ENCODE results near the gene XPNPEP1.
A peak's percentile ranks its signal among the peaks of the same experiment; 100 is the strongest.
"Not testable (repeated sequence)": the region's sequence is repeated elsewhere in the genome, so short reads cannot be mapped to it uniquely, and the experiment has no call there.

Gene XPNPEP1

DNA sequence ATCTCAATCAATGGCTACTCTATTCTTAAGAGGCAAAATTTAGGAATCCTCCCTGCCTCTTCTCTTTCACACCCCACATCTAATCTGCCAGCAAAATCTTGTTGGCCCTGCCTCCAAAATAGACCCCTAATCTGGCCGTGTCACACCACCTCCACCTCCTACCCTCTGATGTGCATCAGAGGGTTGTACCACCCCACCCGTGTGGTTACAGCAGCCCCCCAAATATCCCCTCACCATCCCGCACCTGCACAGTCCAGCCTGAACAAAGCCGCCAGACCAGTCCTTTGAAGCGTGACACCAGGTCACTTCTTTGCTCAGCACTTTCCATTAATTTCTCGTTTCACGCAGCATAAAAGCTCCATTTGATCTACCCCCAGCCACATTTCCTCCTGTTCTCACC lies 776 bp upstream of the XPNPEP1 start:
- DNase-seq (ENCODE audit: low read depth) = no peak

DNA sequence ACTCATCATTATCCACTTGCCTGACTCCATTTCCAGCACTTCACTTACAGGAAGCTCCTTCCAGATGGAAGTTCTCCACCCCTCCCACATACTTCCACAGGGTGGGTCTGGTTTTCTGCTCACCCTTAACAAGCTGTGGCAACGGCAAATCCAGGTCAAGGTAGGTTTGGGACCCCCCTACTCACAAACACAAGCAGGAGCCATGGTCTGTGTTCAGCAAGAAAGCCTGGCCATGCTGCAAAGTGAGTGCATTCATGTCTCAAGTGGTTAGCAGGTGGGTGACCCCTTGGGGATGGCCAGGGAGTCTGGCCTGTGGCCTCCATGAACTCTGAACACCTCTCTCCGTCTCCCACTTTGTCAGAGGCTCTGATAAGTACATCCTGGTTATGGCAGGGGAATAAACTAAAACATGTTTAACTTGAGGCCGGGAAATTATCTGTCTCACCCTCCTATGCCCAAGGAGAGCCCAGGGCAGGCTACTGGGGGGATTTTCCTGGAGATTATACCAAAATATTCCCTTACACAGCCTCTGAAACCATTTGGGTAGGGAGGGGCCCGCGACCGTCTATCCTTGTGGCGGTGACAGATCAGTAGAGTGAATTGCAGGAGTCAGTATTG lies 844 bp downstream of the XPNPEP1 start:
- DNase-seq (ENCODE audit: low read depth) = no peak

DNA sequence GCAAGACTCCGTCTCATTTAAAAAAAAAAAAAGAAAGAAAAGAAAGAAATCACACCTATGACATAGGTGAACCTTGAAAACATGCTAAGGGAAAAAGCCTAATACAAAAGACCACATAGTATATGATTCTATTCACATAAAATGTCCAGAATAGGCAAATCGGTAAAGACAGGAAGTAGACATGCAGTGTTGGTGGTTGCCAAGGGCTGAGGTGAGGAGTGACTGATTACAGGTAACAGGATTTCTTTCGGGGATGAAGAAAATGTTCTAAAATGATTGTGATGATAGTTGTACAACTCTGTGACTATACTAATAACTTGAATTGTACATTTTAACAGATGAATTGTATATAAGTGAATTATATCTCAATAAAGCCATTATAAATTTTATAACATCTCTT lies 3.3 kb downstream of the XPNPEP1 start:
- DNase-seq (ENCODE audit: low read depth) = no peak

- DNase-seq (ENCODE audit: low read depth) = no peak
Measured at GRCh38 chr10:109919220-109919619, 4.1 kb downstream of the XPNPEP1 start.

DNA sequence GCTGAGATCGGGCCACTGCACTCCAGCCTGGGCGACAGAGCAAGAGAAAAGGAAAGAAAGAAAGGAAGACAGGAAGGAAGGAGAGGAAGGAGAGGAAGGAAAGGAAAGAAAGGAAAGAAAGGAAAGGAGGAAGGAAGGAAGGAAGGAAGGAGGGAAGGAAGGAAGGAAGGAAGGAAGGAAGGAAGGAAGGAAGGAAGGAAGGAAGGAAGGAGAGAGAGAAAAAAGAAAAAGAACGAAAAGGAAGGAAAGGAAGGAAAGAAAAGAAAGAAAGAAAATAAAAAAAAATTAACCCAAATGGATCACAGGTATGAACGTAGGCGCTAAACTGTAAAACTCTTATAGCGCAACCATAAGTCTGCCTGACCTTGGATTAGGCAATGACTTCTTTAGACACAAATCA lies 4.6 kb downstream of the XPNPEP1 start:
- not testable (repeated sequence) for DNase-seq (ENCODE audit: low read depth)

DNA sequence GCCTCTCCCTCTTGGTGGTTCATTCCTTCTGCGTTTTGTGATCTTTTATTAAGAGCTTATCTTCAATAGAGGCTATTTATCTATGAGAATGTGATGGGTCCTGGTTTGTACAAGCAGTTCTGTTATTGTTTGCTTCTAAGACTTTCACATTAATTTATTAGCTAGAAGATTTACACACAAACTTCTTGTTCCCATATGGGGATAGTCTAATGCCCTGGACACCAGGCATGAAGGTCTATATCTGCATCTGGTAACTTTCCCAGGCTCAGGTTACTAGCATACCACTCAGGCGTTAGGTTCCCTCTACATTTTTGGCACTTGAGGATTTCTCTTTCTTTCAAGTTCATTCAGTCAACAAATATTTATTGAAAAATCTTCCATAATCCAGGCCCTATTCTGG lies 7.7 kb downstream of the XPNPEP1 start:
- no peak for DNase-seq (ENCODE audit: low read depth)

- DNase-seq (ENCODE audit: low read depth) = peak; percentile 67
Measured at GRCh38 chr10:109914966-109915365, 8.3 kb downstream of the XPNPEP1 start.

- no peak for DNase-seq (ENCODE audit: low read depth)
Measured at GRCh38 chr10:109913306-109913892, 9.9 kb downstream of the XPNPEP1 start.

GRCh38 chr10:109912335-109913281 lies 10.7 kb downstream of the XPNPEP1 start:
- DNase-seq (ENCODE audit: low read depth) = peak; percentile 57

DNA sequence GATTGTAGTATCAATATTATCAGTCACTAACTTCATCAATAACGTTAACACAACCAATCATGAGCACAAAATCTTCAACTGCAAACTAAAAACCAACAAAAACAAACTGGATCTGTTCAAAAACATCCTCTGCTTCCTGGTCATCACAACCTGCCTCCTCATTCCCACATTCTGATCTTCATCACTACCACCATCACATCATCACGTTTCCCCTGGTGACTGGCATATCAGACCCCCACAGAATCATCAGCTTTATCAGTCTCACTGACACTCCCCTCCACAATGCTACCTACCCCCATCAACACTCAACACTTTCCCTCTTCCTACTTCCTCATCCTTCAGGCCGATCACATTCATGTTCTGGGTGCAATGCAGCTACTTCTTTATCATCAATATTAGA lies 11.4 kb downstream of the XPNPEP1 start:
- no peak for DNase-seq (ENCODE audit: low read depth)

- DNase-seq (ENCODE audit: low read depth) = no peak
Measured at GRCh38 chr10:109906316-109906715, 17.0 kb downstream of the XPNPEP1 start.

DNA sequence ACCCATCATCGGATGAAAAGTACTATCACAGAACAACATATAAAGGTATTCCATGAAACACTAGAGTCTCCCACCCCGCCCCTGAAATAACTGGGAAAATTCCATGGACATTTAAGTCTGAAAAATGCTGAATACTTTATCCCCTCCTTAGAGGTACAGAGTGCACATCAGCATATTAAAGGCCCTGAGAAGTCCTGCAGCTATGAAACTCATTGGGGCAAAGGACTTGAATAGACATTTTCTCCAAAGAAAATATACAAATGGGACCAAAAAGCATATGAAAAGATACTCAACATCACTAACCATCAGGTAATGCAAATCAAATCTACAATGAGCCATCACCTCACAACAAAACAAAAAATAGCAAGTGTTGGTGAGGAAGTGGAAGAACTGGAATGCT lies 18.9 kb downstream of the XPNPEP1 start:
- DNase-seq (ENCODE audit: low read depth) = no peak

- peak; percentile 65 for DNase-seq (ENCODE audit: low read depth)
Measured at GRCh38 chr10:109902992-109903947, 20.0 kb downstream of the XPNPEP1 start.

DNA sequence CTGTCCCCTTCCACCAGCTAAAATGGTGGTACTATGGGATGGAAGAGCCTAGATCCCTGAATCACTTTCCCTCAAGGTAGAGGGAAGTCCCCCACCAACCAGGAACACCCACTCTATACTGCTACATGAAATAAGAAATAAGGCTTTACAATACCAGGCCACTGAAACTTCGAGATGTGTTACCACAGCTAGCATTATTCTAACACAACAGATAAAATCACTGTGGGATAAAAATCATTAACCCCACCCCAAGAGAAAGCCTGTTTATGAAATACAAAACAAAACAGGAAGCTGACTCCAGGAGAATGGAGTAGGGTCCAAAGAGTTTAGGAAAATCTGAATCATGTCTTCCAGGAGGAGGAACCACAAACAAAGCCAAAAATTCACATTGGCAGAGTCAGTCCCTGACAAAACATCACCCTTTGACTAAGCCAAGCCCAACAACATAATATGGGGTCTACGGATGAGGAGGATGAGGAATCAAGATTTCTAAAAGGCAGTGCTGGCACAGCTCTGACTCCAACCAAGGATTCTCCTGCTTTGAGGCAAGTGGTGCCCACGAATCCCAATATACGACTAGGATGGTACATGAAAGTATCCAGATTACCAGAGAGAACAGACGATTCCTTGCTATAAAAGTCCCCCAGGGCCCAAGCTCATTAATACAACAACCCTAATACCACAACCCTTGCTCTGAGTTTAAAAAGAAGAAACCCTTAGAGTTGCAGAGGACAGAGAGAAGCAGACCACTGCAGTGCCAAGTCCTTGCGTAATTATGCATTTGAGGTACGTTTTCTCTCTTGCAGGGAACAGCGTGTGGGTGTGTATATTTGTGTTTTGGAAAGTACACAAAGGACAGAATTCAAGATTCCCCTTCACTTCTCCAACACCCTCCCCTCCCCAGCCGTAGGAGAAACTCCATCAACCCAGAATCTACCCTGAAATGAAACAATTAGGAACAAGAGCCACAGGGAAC lies 23.7 kb downstream of the XPNPEP1 start:
- peak; percentile 91 for DNase-seq (ENCODE audit: low read depth)

DNA sequence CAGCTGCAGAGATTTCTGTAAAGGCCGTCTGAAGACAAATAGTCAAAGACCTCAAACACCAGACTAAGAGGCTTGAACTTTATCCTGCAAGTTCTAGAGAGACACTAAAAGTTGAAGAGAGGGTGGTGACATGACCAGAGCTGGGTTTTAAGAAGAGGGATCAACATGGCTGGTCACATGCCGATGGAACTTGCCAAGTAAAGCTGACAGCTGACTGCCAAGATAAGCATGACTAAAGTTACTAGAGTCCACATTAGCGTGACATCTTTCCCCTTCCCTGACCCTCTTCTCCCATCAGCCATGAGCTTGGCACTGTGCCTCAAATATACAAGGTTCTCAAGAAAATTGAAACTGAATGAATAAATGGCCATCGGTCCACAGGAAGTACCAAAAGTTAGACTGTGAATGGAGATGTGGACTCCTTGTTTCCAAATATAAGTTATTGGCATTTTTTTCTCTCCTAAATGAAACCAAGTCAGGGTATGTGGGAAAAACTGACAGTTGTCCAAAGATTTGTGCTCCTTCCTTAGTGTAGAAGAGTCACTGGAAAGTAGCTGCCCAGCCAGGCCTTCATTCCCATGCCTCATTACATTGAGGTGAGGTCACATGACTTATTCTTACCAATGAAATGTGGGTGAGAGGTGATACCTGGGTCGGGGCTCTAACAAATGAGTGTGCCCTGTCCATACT lies 24.5 kb downstream of the XPNPEP1 start:
- DNase-seq (ENCODE audit: low read depth) = peak; percentile 75

DNA sequence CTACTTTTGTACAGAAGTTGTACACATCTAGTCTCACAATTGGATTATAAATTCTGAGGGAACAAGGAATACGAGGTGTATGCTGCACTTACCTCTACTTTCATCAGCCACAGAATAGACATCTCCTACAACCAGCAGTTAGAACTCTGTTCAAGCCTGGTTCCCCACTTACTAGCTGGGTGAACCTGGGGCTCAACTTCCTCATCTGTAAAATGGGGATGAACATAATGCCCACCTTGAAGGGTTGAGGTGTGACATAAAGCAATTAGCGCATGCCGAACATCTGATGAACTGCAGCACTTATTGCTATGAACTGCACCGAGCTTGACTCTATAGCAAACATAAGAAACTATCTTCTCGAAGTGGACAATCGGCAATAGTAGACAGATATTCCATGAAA lies 25.3 kb downstream of the XPNPEP1 start:
- DNase-seq (ENCODE audit: low read depth) = no peak

DNA sequence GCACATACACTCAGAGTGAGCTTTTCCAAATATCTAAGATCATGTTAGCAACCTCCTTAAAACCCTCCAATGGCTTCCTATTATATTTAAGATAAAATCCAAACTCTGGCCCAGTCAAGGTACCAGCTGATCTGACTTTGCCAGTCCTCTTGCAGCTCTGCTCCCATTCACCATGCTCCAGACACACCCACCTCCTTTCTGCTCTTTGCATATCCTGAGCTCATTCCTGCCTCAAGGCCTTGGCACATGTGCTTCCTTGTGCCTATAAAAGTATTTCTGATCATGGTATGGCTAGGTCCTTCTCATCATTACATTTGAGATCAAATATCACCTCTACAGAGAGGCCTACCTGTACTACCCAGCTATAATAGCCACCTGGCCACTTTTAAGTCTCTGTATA lies 27.5 kb downstream of the XPNPEP1 start:
- DNase-seq (ENCODE audit: low read depth) = no peak

DNA sequence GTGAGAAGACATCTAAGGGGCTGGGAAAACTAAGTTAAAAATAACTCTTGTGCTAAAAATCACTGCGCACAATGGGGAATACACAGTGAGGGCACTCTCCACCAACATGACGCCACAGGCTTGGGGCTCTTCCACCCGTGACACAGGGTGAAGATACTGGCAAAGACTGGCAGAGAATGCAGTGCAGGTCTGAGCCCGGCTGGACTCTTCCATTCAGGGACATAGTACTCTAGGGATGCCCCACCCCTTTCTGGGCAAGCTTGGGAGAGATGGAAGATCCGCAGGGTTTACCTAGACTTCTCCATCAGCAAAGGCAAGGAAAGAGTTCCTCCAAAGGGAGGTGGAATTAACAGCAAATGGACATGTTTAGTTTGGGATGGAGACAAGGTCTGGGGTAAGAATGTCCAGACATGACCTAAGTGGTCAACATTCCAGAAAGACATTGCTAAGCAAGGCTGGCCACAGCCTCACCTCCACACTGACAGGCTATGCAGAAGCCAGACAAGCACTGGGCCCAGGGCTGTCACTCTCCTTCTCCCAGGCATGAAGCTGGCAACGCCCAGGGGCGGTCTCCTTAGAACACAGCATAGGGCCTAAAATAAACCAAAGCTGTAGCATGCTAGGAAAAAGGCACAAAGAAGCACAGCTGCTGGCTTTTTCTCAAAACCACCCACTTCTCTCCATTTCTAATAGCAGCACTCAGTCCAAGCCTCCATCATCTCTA lies 28.1 kb downstream of the XPNPEP1 start:
- DNase-seq (ENCODE audit: low read depth) = peak; percentile 59

GRCh38 chr10:109894516-109894915 lies 28.8 kb downstream of the XPNPEP1 start:
- peak; percentile 95 for DNase-seq (ENCODE audit: low read depth)

Measured in fibroblast of gingiva (primary cell).